IMR-90 (cell line): Measurements from ENCODE around the gene PITPNC1. TPM values are rescaled to one million over a fixed set of nuclear protein-coding genes. Genes with fewer than 3 reads are reported as not detected.
A peak's percentile ranks its signal among the peaks of the same experiment; 100 is the strongest.
"Not testable (repeated sequence)": the region's sequence is repeated elsewhere in the genome, so short reads cannot be mapped to it uniquely, and the experiment has no call there.

Source experiments
- ATAC-seq: fragments of 200-7000 bp; cut with Tn5 transposase; 2 replicates; pipeline ENCODE4 v1.9.1; 2020; ENCODE audit warnings: low read depth, mild to moderate bottlenecking, moderate library complexity
- BruUV-seq: library from RNA; stranded (reverse); fragments of 400-500 nt; replicated peaks from 2 replicates; lab custom pipeline; 2021; lab: Mats Ljungman, UMichigan
- CTCF ChIA-PET: fragments of 300-600 bp; formaldehyde crosslinking; extraction: SDS; loops from one replicate; lab custom pipeline; 2021; ENCODE audit warnings: antibody characterized with exemption; lab: Yijun Ruan, JAX
- POLR2A ChIA-PET: fragments of 300-600 bp; sonication (Branson Sonifier 250); formaldehyde crosslinking; loops from one replicate; lab custom pipeline; 2022; ENCODE audit warnings: antibody characterized with exemption; ENCODE audit not compliant: unreplicated experiment; lab: Charles Lee
- DNase-seq: peaks from one replicate; pipeline ENCODE4 v3.0.0; 2013
- H2AFZ ChIP-seq: replicated peaks from 2 replicates; pipeline ENCODE3; 2013; ENCODE audit warnings: low read length, mild to moderate bottlenecking; ENCODE audit not compliant: poor library complexity
- H2AK5ac ChIP-seq: 2 replicates; pipeline ENCODE4 v1.6.1; 2013; ENCODE audit warnings: low read depth, low read length, inconsistent platforms
- H2AK9ac ChIP-seq: replicated peaks from 2 replicates; pipeline ENCODE3; 2013; ENCODE audit warnings: mild to moderate bottlenecking, low read depth, low read length, moderate library complexity; ENCODE audit not compliant: poor library complexity
- H2BK120ac ChIP-seq: 2 replicates; pipeline ENCODE4 v1.6.1; 2013; ENCODE audit warnings: low read depth, low read length, inconsistent platforms
- H2BK15ac ChIP-seq: 3 replicates; pipeline ENCODE4 v1.6.1; 2013; ENCODE audit warnings: low read depth, low read length, inconsistent platforms
- H2BK20ac ChIP-seq: 2 replicates; pipeline ENCODE4 v1.6.1; 2013; ENCODE audit warnings: low read depth, mild to moderate bottlenecking, inconsistent platforms, low read length, moderate library complexity
- H2BK5ac ChIP-seq: 2 replicates; pipeline ENCODE4 v1.6.1; 2013; ENCODE audit warnings: mild to moderate bottlenecking, low read depth, low read length, inconsistent platforms; ENCODE audit not compliant: poor library complexity, severe bottlenecking
- H3K14ac ChIP-seq: replicated peaks from 2 replicates; pipeline ENCODE4 v1.6.1; 2013; ENCODE audit warnings: low read depth, low read length, inconsistent platforms
- H3K18ac ChIP-seq: 2 replicates; pipeline ENCODE4 v1.6.1; 2013; ENCODE audit warnings: low read depth, low read length, control low read depth
- H3K23ac ChIP-seq: 2 replicates; pipeline ENCODE4 v1.6.1; 2013; ENCODE audit warnings: low read depth, low read length, inconsistent platforms
- H3K27ac ChIP-seq: 2 replicates; pipeline ENCODE4 v1.5.1; 2013; ENCODE audit warnings: mild to moderate bottlenecking, control low read depth, low read length; ENCODE audit not compliant: insufficient read depth
- H3K27me3 ChIP-seq: 2 replicates; pipeline ENCODE4 v1.6.1; 2013; ENCODE audit warnings: low read length; ENCODE audit not compliant: control insufficient read depth, insufficient read depth
- H3K36me3 ChIP-seq: 2 replicates; pipeline ENCODE4 v1.6.1; 2013; ENCODE audit warnings: low read length, mixed read lengths; ENCODE audit not compliant: control insufficient read depth, insufficient read depth
- H3K4ac ChIP-seq: 2 replicates; pipeline ENCODE4 v1.6.1; 2013; ENCODE audit warnings: low read depth, low read length, inconsistent platforms
- H3K4me1 ChIP-seq: 2 replicates; pipeline ENCODE4 v1.6.1; 2013; ENCODE audit warnings: low read length, mixed read lengths; ENCODE audit not compliant: control insufficient read depth, insufficient read depth
- H3K4me2 ChIP-seq: 2 replicates; pipeline ENCODE4 v1.6.1; 2013; ENCODE audit warnings: low read depth, mild to moderate bottlenecking, control low read depth, low read length, moderate library complexity
- H3K4me3 ChIP-seq: 2 replicates; pipeline ENCODE4 v1.5.1; 2013; ENCODE audit warnings: low read depth, mild to moderate bottlenecking, control low read depth, low read length, moderate library complexity; ENCODE audit not compliant: insufficient read depth
- H3K56ac ChIP-seq: 2 replicates; pipeline ENCODE4 v1.6.1; 2013; ENCODE audit warnings: low read length, inconsistent platforms; ENCODE audit not compliant: insufficient read depth; ENCODE audit errors: extremely low read depth
- H3K79me1 ChIP-seq, 2 experiments: 2 replicates each; pipeline ENCODE4 v1.6.1; 2013; ENCODE audit warnings: low read length in 2 of 2, inconsistent platforms in 1 of 2, low read depth in 1 of 2
- H3K9ac ChIP-seq: 2 replicates; pipeline ENCODE4 v1.6.1; 2013; ENCODE audit warnings: low read depth, low read length, control low read depth
- H3K9me1 ChIP-seq: 2 replicates; pipeline ENCODE4 v1.6.1; 2013; ENCODE audit warnings: low read length, inconsistent platforms; ENCODE audit not compliant: insufficient read depth
- H3K9me3 ChIP-seq: 2 replicates; pipeline ENCODE4 v1.6.1; 2013; ENCODE audit warnings: low read length; ENCODE audit not compliant: control insufficient read depth, insufficient read depth
- H4K20me1 ChIP-seq: 2 replicates; pipeline ENCODE4 v1.6.1; 2013; ENCODE audit warnings: low read length, inconsistent platforms; ENCODE audit not compliant: insufficient read depth
- H4K5ac ChIP-seq: 2 replicates; pipeline ENCODE4 v1.6.1; 2013; ENCODE audit warnings: mild to moderate bottlenecking, low read depth, low read length, control low read depth
- H4K8ac ChIP-seq, 2 experiments: 2 replicates each; pipeline ENCODE4 v1.6.1; 2013; ENCODE audit warnings: low read depth in 2 of 2, low read length in 2 of 2, control low read depth in 1 of 2, inconsistent platforms in 1 of 2
- H4K91ac ChIP-seq: 2 replicates; pipeline ENCODE4 v1.6.1; 2013; ENCODE audit warnings: low read depth, low read length, inconsistent platforms; ENCODE audit not compliant: insufficient read depth
- WGBS, 2 experiments: methylation state at CpG; one replicate each; pipeline versions ENCODE4 v1.1.5 to v1.1.7; 2013; ENCODE audit warnings: missing lambda C conversion rate in 2 of 2; ENCODE audit not compliant: insufficient read length in 1 of 2; ENCODE audit errors: extremely low coverage in 2 of 2; 5-methylcytosine and 5-hydroxymethylcytosine counted together
- dilution Hi-C: fragments of 300-500 bp; cut with HindIII; formaldehyde crosslinking; loops from one replicate; pipeline ENCODE4 v1.14.3; 2018; ENCODE audit warnings: low sequenced_read_pairs; ENCODE audit not compliant: unreplicated experiment
- in situ Hi-C: fragments of 300-500 bp; cut with MboI; formaldehyde crosslinking; loops from 3 replicates; pipeline ENCODE4 v1.14.3; 2019; ENCODE audit warnings: low sequenced_read_pairs, inconsistent platforms, mixed read lengths
- intact Hi-C: fragments of 100-400 bp; cut with micrococcal nuclease; formaldehyde crosslinking; loops from 2 replicates; pipeline ENCODE4 v1.10.0; 2022
- polyA plus RNA-seq, 3 experiments: library from polyadenylated mRNA; depleted of rRNA; stranded (reverse); fragments of >200 nt; gene quantifications; 2 replicates each; pipeline ENCODE4 v1.2.3, GENCODE V29; 2012; ENCODE audit warnings: low replicate concordance in 1 of 3
- total RNA-seq: library from RNA; depleted of rRNA; stranded (reverse); fragments of >200 nt; gene quantifications from 2 replicates; pipeline ENCODE4 v1.2.3, GENCODE V29; 2012

PITPNC1 gene
- total and polyA plus RNA-seq, 2 of the 4 experiments (the other 2 are of a cell fraction), result 4.1 TPM

DNA sequence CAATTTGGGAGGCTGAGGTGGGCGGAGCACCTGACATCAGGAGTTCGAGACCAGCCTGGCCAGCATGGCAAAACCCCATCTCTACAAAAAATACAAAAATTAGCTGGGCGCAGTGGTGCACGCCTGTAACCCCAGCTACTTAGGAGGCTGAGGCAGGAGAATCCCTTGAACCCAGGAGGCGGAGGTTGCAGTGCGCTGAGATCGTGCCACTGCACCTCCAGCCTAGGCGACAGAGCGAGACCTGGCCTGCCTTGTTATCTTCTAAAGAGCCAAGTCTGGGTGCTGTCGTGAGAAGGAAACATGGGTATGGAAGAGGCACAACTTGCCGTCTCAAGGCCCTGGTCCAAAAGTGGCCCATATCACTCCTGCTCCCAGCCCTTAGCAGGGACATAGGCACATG is 103.9 kb downstream of the PITPNC1 start:
- H4K20me1 ChIP-seq, POLR2A ChIA-PET, H3K18ac ChIP-seq, H3K27me3 ChIP-seq, H3K23ac ChIP-seq, H2BK20ac ChIP-seq, dilution Hi-C loops, in situ Hi-C loops, H3K4me2 ChIP-seq, H3K9ac ChIP-seq, ATAC-seq, CTCF ChIA-PET, H3K36me3 ChIP-seq, H3K4me3 ChIP-seq, H2AFZ ChIP-seq, H2BK15ac ChIP-seq, H3K9me1 ChIP-seq, intact Hi-C loops, H3K56ac ChIP-seq, H3K4me1 ChIP-seq, H3K9me3 ChIP-seq, BruUV-seq, DNase-seq: not testable (repeated sequence)
- H4K5ac ChIP-seq, result 0 out of 2 replicates have a peak overlapping the region, but pooled peaks have one; percentile 48
- WGBS, 2 experiments, result 85% methylated on average over 5 of the region's 11 CpGs; no CpG with 5 or more reads in 1 of the 2 experiments
- H2BK120ac ChIP-seq, result peak overlapping the region; percentile 62; the same call in 1 of the 2 replicates
- H4K8ac ChIP-seq, result peak overlapping the region; percentile 16 to 22; a peak in 3 of 4 replicates
- H2AK9ac ChIP-seq, result peak overlapping the region; percentile 52
- peak overlapping the region; percentile 65; the same call in 1 of the 2 replicates for H3K27ac ChIP-seq
- peak overlapping the region; percentile 80 for H2BK5ac ChIP-seq
- peak overlapping the region; percentile 93 for H2AK5ac ChIP-seq
- H3K79me1 ChIP-seq, result peaks cover 16 to 47% of the 10 kb centered on the region in 2 experiments
- H3K4ac ChIP-seq, result peak overlapping the region; percentile 30
- H4K91ac ChIP-seq, result peak overlapping the region; percentile 53; the same call in 1 of the 2 replicates
- H3K14ac ChIP-seq, result peak overlapping the region; percentile 33; the same call in 1 of the 2 replicates
